IPS-11a (cell line): Measurements from ENCODE around the gene TBC1D1.

ENCODE experiments used
- H3K4me3 ChIP-seq: one replicate; pipeline ENCODE4 v1.5.1; 2013; ENCODE audit warnings: low read depth, low read length, control low read depth

TBC1D1 gene

GRCh38 chr4:38075370-38076152 is 184.7 kb downstream of the TBC1D1 start:
- H3K4me3 ChIP-seq, result no peak overlapping the region

- H3K4me3 ChIP-seq, result no peak overlapping the region
These were observed 185.3 kb downstream of the TBC1D1 start for GRCh38 chr4:38076153-38076669.

GRCh38 chr4:38077791-38078489 is 187.1 kb downstream of the TBC1D1 start:
- H3K4me3 ChIP-seq, result no peak overlapping the region

GRCh38 chr4:38078590-38079421 is 187.9 kb downstream of the TBC1D1 start:
- no peak overlapping the region for H3K4me3 ChIP-seq

GRCh38 chr4:38080061-38080974 is 189.4 kb downstream of the TBC1D1 start:
- no peak overlapping the region for H3K4me3 ChIP-seq

GRCh38 chr4:38082021-38082420 is 191.1 kb downstream of the TBC1D1 start:
- H3K4me3 ChIP-seq, result no peak overlapping the region

GRCh38 chr4:38082424-38083385 is 191.8 kb downstream of the TBC1D1 start:
- no peak overlapping the region for H3K4me3 ChIP-seq

- no peak overlapping the region for H3K4me3 ChIP-seq
These were observed 194.2 kb downstream of the TBC1D1 start for GRCh38 chr4:38084877-38085711.

GRCh38 chr4:38085751-38086150 is 194.9 kb downstream of the TBC1D1 start:
- no peak overlapping the region for H3K4me3 ChIP-seq

- no peak overlapping the region for H3K4me3 ChIP-seq
These were observed 195.4 kb downstream of the TBC1D1 start for GRCh38 chr4:38086151-38086848.

- no peak overlapping the region for H3K4me3 ChIP-seq
These were observed 196.0 kb downstream of the TBC1D1 start for GRCh38 chr4:38086849-38087226.

- no peak overlapping the region for H3K4me3 ChIP-seq
These were observed 197.4 kb downstream of the TBC1D1 start for GRCh38 chr4:38088321-38088720.

GRCh38 chr4:38089961-38090360 is 199.1 kb downstream of the TBC1D1 start:
- H3K4me3 ChIP-seq, result no peak overlapping the region

- no peak overlapping the region for H3K4me3 ChIP-seq
These were observed 199.8 kb downstream of the TBC1D1 start for GRCh38 chr4:38090455-38091246.

GRCh38 chr4:38091636-38092035 is 200.8 kb downstream of the TBC1D1 start:
- no peak overlapping the region for H3K4me3 ChIP-seq

GRCh38 chr4:38092701-38093100 is 201.8 kb downstream of the TBC1D1 start:
- H3K4me3 ChIP-seq, result no peak overlapping the region

- H3K4me3 ChIP-seq, result no peak overlapping the region
These were observed 203.5 kb downstream of the TBC1D1 start for GRCh38 chr4:38094419-38094818.
